Gastrocnemius medialis (tissue), 4 donors: ENCODE data around the gene SSBP2.
"Not testable (repeated sequence)": the region's sequence is repeated elsewhere in the genome, so short reads cannot be mapped to it uniquely, and the experiment has no call there.

Experiments used
- POLR2A ChIP-seq, 2 donors: fragments of 450-650 bp; IDR thresholded peaks; one replicate each; pipeline ENCODE4 v1.6.1; 2017; ENCODE audit warnings: antibody characterized with exemption in 2 of 2, mild to moderate bottlenecking in 2 of 2, moderate library complexity in 2 of 2
- TF ChIP-seq, protein P1 (sequence below), 5 experiments: fragments of 450-650 bp in 3 of 5; fragments of 200-600 bp in 2 of 5; sonication (generic) in 2 of 5; IDR thresholded peaks in 4 of 5; conservative IDR thresholded peaks in 1 of 5; 1 replicate in 4 of 5; 2 replicates in 1 of 5; pipeline ENCODE4 v1.5.1; 2016 to 2019; ENCODE audit warnings: antibody characterized with exemption in 5 of 5, mild to moderate bottlenecking in 3 of 5, moderate library complexity in 3 of 5

DNA sequence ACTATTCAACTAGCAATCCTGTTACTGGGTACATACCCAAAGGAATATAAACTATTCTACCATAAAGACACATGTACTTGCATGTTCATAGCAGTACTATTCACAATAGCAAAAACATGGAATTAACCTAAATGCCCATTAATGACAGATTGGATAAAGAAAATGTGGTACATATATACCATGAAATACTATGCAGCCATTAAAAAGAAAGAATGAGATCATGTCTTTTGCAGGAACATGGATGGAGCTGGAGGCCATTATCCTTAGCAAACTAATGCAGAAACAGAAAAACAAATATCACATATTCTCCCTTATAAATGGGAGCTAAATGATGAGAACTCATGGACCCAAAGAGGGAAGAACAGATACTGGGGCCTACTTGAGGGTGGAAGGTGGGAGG lies 247.3 kb downstream of the SSBP2 start:
- TF ChIP-seq, protein P1, sequence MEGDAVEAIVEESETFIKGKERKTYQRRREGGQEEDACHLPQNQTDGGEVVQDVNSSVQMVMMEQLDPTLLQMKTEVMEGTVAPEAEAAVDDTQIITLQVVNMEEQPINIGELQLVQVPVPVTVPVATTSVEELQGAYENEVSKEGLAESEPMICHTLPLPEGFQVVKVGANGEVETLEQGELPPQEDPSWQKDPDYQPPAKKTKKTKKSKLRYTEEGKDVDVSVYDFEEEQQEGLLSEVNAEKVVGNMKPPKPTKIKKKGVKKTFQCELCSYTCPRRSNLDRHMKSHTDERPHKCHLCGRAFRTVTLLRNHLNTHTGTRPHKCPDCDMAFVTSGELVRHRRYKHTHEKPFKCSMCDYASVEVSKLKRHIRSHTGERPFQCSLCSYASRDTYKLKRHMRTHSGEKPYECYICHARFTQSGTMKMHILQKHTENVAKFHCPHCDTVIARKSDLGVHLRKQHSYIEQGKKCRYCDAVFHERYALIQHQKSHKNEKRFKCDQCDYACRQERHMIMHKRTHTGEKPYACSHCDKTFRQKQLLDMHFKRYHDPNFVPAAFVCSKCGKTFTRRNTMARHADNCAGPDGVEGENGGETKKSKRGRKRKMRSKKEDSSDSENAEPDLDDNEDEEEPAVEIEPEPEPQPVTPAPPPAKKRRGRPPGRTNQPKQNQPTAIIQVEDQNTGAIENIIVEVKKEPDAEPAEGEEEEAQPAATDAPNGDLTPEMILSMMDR (IDR thresholded peaks at IDR 0.05 in 4 of 5, conservative IDR thresholded peaks at IDR 0.05 in 1 of 5) = not testable (repeated sequence)
- not testable (repeated sequence) for TF ChIP-seq POLR2A (IDR thresholded peaks at IDR 0.05)
